ENCODE data around the gene SMG6. TPM values are rescaled to one million over a fixed set of nuclear protein-coding genes. Genes with fewer than 3 reads are reported as not detected.

The SMG6 gene
- total RNA-seq, 1 experiment from 2014 or later, result 28.6 TPM

GRCh38 chr17:2243953-2244352 is 59.6 kb downstream of the SMG6 start:
- H3K9ac ChIP-seq (ENCODE audit: extremely low read depth, insufficient read length, low read length), result no peak overlapping the region
- WGBS (ENCODE audit: extremely low coverage, insufficient read length, low lambda C conversion rate), result no CpG with 5 or more reads among the region's 5 CpGs
- no peak overlapping the region for H3K14ac ChIP-seq (ENCODE audit: insufficient read depth, low read length)
- Mint-ChIP-seq H3K27me3 (ENCODE audit: low read depth) (no peaks in the 10 kb centered on the region), H3K36me3 (ENCODE audit: insufficient read depth in 1 of 3, low read depth in 3 of 3) (peaks cover 8 to 25% (median 20%) of the 10 kb centered on the region in 3 experiments; a peak in 6 of 7 replicates), H3K4me1 (peaks cover 0 to 1% of the 10 kb centered on the region in 2 experiments; a peak in 2 of 4 replicates), H3K27ac (no peak overlapping the region), H3K9me3 (no peaks in the 10 kb centered on the region), H3K4me3 (no peak overlapping the region)
- TF ChIP-seq CTCF (conservative IDR thresholded peaks at IDR 0.05), result no peak
- H2BK120ac ChIP-seq (ENCODE audit: low read depth, low read length, poor library complexity, severe bottlenecking), result no peak overlapping the region
- no peaks in the 10 kb centered on the region for H3K23me2 ChIP-seq (ENCODE audit: insufficient read length, low read depth, low read length, poor library complexity, severe bottlenecking)
- H2BK12ac ChIP-seq (ENCODE audit: insufficient read length, low read depth, low read length), result no peak overlapping the region
- H3K27ac ChIP-seq (ENCODE audit: insufficient read length, low read depth, low read length), result no peak overlapping the region
- no peak overlapping the region for H3T11ph ChIP-seq (ENCODE audit: low read length)
- H2BK5ac ChIP-seq (ENCODE audit: insufficient read length, low read length), result no peak overlapping the region
- H3K18ac ChIP-seq (ENCODE audit: insufficient read length, low read depth, low read length), result no peak overlapping the region
- no peak overlapping the region for H2AK5ac ChIP-seq (ENCODE audit: insufficient read length, low read length)
- H3K23ac ChIP-seq (ENCODE audit: insufficient read length, low read depth, low read length), result no peak overlapping the region
- no peaks in the 10 kb centered on the region for H3K9me3 ChIP-seq (ENCODE audit: control insufficient read depth, low read depth, low read length)
- H2BK20ac ChIP-seq (ENCODE audit: low read depth, low read length, poor library complexity, severe bottlenecking), result no peak overlapping the region
- no peak overlapping the region for H3K56ac ChIP-seq (ENCODE audit: insufficient read length, low read depth, low read length)
- H3K79me2 ChIP-seq (ENCODE audit: insufficient read depth, low read length), result no peaks in the 10 kb centered on the region
- no peaks in the 10 kb centered on the region for H3K79me1 ChIP-seq (ENCODE audit: insufficient read depth, low read depth, low read length, poor library complexity, severe bottlenecking)
- no peak overlapping the region for H3K4me2 ChIP-seq (ENCODE audit: insufficient read depth, insufficient read length, low read length)
- H2BK15ac ChIP-seq (ENCODE audit: low read depth, low read length), result no peak overlapping the region
- no peak overlapping the region for H3K4ac ChIP-seq (ENCODE audit: low read depth, low read length)
- H3K27me3 ChIP-seq (ENCODE audit: insufficient read depth, low read length), result no peaks in the 10 kb centered on the region
- H4K91ac ChIP-seq (ENCODE audit: insufficient read length, low read depth, low read length), result no peak overlapping the region
- H4K8ac ChIP-seq (replicated peaks; ENCODE audit: insufficient read length, low read depth, low read length), result no peak overlapping the region
- H4K20me1 ChIP-seq (ENCODE audit: control insufficient read depth, insufficient read depth, insufficient read length), result no peaks in the 10 kb centered on the region
- no peak overlapping the region for H4K5ac ChIP-seq (ENCODE audit: insufficient read length, low read depth, low read length)
- no peak overlapping the region for H2AFZ ChIP-seq (ENCODE audit: low read length)
- DNase-seq, result no peak
- H3K4me1 ChIP-seq (ENCODE audit: insufficient read depth, low read length), result no peaks in the 10 kb centered on the region
